ENCODE results near the gene PIK3CA. TPM values are rescaled to one million over a fixed set of nuclear protein-coding genes. Genes with fewer than 3 reads are reported as not detected.

PIK3CA gene
- total RNA-seq, 1 donor from 2014 or later = 20.0 TPM

GRCh38 chr3:179168918-179169317 lies 20.8 kb downstream of the PIK3CA start:
- Mint-ChIP-seq H3K27ac (ENCODE audit: unreplicated experiment) (no peak overlapping the region), H3K27me3 (ENCODE audit: unreplicated experiment) (no peaks in the 10 kb centered on the region), H3K9me3 (ENCODE audit: unreplicated experiment) (peaks cover 2% of the 10 kb centered on the region), H3K36me3 (ENCODE audit: unreplicated experiment) (no peaks in the 10 kb centered on the region), H3K4me3 (ENCODE audit: unreplicated experiment) (no peak overlapping the region), H3K4me1 (ENCODE audit: low read depth, unreplicated experiment) (peaks cover 5% of the 10 kb centered on the region)
- TF ChIP-seq CTCF (IDR thresholded peaks at IDR 0.05; ENCODE audit: partially characterized antibody, unreplicated experiment) = no peak
- no peak for DNase-seq

- H3K9me3 Mint-ChIP-seq (ENCODE audit: unreplicated experiment) = peaks cover 2% of the 10 kb centered on the region
- no peak overlapping the region for H3K4me3 Mint-ChIP-seq (ENCODE audit: unreplicated experiment)
- DNase-seq = no peak
- no peak for TF ChIP-seq CTCF (IDR thresholded peaks at IDR 0.05; ENCODE audit: partially characterized antibody, unreplicated experiment)
- no peak overlapping the region for H3K27ac Mint-ChIP-seq (ENCODE audit: unreplicated experiment)
- no peaks in the 10 kb centered on the region for H3K36me3 Mint-ChIP-seq (ENCODE audit: unreplicated experiment)
- no peaks in the 10 kb centered on the region for H3K27me3 Mint-ChIP-seq (ENCODE audit: unreplicated experiment)
- H3K4me1 Mint-ChIP-seq (ENCODE audit: low read depth, unreplicated experiment) = peaks cover 5% of the 10 kb centered on the region
Observed at GRCh38 chr3:179172546-179172945, 24.4 kb downstream of the PIK3CA start.

- peaks cover 5% of the 10 kb centered on the region for H3K4me1 Mint-ChIP-seq (ENCODE audit: low read depth, unreplicated experiment)
Observed at GRCh38 chr3:179174316-179174715, 26.2 kb downstream of the PIK3CA start.

GRCh38 chr3:179174898-179175297 lies 26.7 kb downstream of the PIK3CA start:
- Mint-ChIP-seq H3K4me3 (ENCODE audit: unreplicated experiment) (no peak overlapping the region), H3K4me1 (ENCODE audit: low read depth, unreplicated experiment) (peaks cover 5% of the 10 kb centered on the region), H3K9me3 (ENCODE audit: unreplicated experiment) (peaks cover 2% of the 10 kb centered on the region), H3K36me3 (ENCODE audit: unreplicated experiment) (no peaks in the 10 kb centered on the region), H3K27ac (ENCODE audit: unreplicated experiment) (no peak overlapping the region), H3K27me3 (ENCODE audit: unreplicated experiment) (no peaks in the 10 kb centered on the region)
- no peak for DNase-seq
- no peak for TF ChIP-seq CTCF (IDR thresholded peaks at IDR 0.05; ENCODE audit: partially characterized antibody, unreplicated experiment)

More at GRCh38 chr3:179174316-179174715, 26.2 kb downstream of the PIK3CA start:
- no peak for TF ChIP-seq CTCF (IDR thresholded peaks at IDR 0.05; ENCODE audit: partially characterized antibody, unreplicated experiment)
- Mint-ChIP-seq H3K9me3 (ENCODE audit: unreplicated experiment) (peaks cover 2% of the 10 kb centered on the region), H3K27me3 (ENCODE audit: unreplicated experiment) (no peaks in the 10 kb centered on the region), H3K27ac (ENCODE audit: unreplicated experiment) (no peak overlapping the region), H3K4me3 (ENCODE audit: unreplicated experiment) (no peak overlapping the region), H3K36me3 (ENCODE audit: unreplicated experiment) (no peaks in the 10 kb centered on the region)
- no peak for DNase-seq

GRCh38 chr3:179175358-179175757 lies 27.2 kb downstream of the PIK3CA start:
- H3K36me3 Mint-ChIP-seq (ENCODE audit: unreplicated experiment) = no peaks in the 10 kb centered on the region
- H3K4me3 Mint-ChIP-seq (ENCODE audit: unreplicated experiment) = no peak overlapping the region
- H3K27ac Mint-ChIP-seq (ENCODE audit: unreplicated experiment) = no peak overlapping the region
- TF ChIP-seq CTCF (IDR thresholded peaks at IDR 0.05; ENCODE audit: partially characterized antibody, unreplicated experiment) = no peak
- H3K4me1 Mint-ChIP-seq (ENCODE audit: low read depth, unreplicated experiment) = peaks cover 5% of the 10 kb centered on the region
- H3K9me3 Mint-ChIP-seq (ENCODE audit: unreplicated experiment) = peaks cover 2% of the 10 kb centered on the region
- H3K27me3 Mint-ChIP-seq (ENCODE audit: unreplicated experiment) = no peaks in the 10 kb centered on the region
- DNase-seq = no peak
